ENCODE data around the gene MTFR1L.

DNA sequence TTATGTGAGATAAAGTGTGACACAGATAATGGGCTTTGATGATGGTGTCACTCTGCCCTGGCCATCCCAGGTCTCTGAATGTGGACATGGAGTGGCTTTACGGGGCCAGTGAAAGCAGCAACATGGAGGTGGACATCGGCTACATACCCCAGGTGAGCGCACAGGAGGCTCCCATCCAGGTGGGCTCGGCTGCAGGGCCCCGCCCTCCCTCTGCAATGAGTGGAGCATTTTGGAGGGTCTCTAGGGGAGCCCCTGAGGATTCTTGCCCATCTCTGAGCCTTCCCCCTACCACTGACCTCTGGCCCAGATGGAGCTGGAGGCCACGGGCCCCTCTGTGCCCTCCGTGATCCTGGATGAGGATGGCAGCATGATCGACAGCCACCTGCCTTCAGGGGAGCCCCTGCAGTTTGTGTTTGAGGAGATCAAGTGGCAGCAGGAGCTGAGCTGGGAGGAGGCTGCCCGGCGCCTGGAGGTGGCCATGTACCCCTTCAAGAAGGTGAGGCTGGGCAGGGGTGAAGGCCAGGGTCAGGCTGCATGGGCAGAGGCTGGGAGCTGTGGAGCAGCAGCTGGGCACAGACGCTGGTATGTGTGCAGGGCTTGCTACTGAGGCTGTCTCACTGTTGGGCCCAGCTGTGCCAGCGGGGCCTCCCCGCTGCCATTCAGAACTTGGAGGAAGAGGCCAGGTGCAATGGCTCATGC is 8.2 kb upstream of the MTFR1L start:
- TF ChIP-seq, protein P1, sequence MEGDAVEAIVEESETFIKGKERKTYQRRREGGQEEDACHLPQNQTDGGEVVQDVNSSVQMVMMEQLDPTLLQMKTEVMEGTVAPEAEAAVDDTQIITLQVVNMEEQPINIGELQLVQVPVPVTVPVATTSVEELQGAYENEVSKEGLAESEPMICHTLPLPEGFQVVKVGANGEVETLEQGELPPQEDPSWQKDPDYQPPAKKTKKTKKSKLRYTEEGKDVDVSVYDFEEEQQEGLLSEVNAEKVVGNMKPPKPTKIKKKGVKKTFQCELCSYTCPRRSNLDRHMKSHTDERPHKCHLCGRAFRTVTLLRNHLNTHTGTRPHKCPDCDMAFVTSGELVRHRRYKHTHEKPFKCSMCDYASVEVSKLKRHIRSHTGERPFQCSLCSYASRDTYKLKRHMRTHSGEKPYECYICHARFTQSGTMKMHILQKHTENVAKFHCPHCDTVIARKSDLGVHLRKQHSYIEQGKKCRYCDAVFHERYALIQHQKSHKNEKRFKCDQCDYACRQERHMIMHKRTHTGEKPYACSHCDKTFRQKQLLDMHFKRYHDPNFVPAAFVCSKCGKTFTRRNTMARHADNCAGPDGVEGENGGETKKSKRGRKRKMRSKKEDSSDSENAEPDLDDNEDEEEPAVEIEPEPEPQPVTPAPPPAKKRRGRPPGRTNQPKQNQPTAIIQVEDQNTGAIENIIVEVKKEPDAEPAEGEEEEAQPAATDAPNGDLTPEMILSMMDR (IDR thresholded peaks at IDR 0.05; ENCODE audit: low read depth, low read length) = no peak
- no peak for TF ChIP-seq POLR2A (IDR thresholded peaks at IDR 0.05; ENCODE audit: extremely low read depth, insufficient read length)
- TF ChIP-seq, protein P2, sequence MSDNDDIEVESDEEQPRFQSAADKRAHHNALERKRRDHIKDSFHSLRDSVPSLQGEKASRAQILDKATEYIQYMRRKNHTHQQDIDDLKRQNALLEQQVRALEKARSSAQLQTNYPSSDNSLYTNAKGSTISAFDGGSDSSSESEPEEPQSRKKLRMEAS (IDR thresholded peaks at IDR 0.05; ENCODE audit: low read depth, low read length) = no peak
